ENCODE measurements around the gene RFTN1.

The RFTN1 gene

DNA sequence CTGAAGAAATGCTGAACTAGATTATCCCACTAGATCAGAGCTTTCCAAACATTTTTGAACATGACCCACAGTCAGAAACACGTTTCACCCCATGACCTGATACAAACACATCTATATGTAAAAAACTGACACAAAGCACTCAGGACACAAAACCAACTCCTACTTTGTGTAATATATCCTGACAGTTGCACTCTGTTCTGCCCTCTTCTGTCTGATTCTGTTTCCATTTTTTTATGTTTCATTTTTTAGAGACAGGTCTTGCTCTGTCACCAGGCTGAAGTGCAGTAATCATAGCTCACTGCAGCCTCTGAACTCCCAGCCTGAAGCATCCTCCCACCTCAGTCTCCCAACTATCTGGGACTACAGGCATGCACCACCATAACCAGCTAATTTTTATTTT, 15.8 kb upstream of the RFTN1 start:
- TF ChIP-seq CTCF (IDR thresholded peaks at IDR 0.05; ENCODE audit: low read depth, low read length): peak; percentile 10
- no peak overlapping the region for H3K4me3 ChIP-seq (replicated peaks in 1 of 2; ENCODE audit: low read depth in 2 of 2, low read length in 2 of 2)
- DNase-seq (ENCODE audit: low read depth in 2 of 2): peak in 1 of 2 donors; percentile 36

DNA sequence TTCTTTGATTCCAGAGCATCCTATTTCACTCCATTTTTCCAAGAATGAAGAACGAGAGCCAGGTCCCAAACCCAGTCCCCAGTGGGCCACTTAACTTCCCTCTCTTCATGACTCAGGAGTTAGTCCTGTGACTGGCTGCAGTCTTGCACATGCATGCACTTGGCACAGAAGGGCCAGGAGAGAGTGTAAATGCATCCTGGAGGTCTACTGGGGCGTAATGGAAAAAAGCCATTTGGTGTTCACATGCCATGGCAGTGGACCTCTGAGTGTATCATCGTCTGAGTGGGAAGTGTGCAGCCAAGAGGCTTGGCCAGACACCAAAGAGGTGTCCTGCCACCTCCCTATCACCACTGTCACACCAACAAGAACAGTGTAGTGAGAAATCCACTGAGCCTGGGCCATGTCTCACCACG, 15.1 kb upstream of the RFTN1 start:
- no peak for TF ChIP-seq CTCF (IDR thresholded peaks at IDR 0.05; ENCODE audit: low read depth, low read length)
- H3K4me3 ChIP-seq (replicated peaks in 1 of 2; ENCODE audit: low read depth in 2 of 2, low read length in 2 of 2): no peak overlapping the region
- DNase-seq (ENCODE audit: low read depth in 2 of 2): no peak

DNA sequence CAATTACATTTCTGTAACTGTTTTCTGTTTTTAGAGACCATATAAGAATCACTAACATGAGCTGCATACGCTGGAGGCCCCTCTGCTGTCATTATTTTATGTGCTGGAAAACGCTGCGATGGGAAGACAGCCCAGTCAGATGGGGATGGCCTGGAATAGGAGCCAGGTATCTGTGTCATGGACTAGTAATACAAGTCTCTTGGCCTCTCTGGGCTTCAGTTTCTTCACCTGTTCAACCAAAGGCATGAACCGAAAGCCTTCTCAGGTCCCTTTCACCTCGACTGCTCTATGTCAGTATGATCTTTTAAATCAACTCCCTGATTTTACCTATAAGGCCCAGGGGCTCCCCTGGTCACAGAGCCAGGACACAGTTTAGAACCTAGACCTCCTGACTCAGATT, 14.6 kb upstream of the RFTN1 start:
- no peak for TF ChIP-seq CTCF (IDR thresholded peaks at IDR 0.05; ENCODE audit: low read depth, low read length)
- no peak overlapping the region for H3K4me3 ChIP-seq (replicated peaks in 1 of 2; ENCODE audit: low read depth in 2 of 2, low read length in 2 of 2)
- no peak for DNase-seq (ENCODE audit: low read depth in 2 of 2)

DNA sequence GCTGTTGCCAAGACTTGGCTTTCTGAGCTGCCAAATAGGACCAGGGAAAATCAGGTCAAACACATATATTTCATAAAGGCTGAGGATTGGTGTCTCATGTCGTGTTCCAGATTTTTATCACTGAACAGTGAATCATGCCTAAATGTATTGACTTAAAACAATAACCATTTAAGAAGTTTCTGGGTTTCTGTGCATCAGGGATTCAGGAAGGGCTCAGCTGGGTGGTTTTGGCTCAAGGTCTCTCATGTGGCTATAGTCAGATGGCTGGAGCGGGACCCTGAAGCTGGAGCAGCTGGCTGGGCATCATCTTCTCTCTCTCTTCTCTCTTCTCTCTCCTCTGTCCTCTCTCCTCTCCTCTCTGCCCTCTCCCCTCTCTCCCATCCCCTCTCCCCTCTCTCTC, 10.7 kb upstream of the RFTN1 start:
- H3K4me3 ChIP-seq (replicated peaks in 1 of 2; ENCODE audit: low read depth in 2 of 2, low read length in 2 of 2): no peak overlapping the region
- no peak for TF ChIP-seq CTCF (IDR thresholded peaks at IDR 0.05; ENCODE audit: low read depth, low read length)
- DNase-seq (ENCODE audit: low read depth in 2 of 2): no peak

- no peak for TF ChIP-seq CTCF (IDR thresholded peaks at IDR 0.05; ENCODE audit: low read depth, low read length)
- H3K4me3 ChIP-seq (replicated peaks in 1 of 2; ENCODE audit: low read depth in 2 of 2, low read length in 2 of 2): no peak overlapping the region
- peak in 1 of 2 donors; percentile 53 for DNase-seq (ENCODE audit: low read depth in 2 of 2)
These were observed 10.3 kb upstream of the RFTN1 start for GRCh38 chr3:16523778-16524177.

DNA sequence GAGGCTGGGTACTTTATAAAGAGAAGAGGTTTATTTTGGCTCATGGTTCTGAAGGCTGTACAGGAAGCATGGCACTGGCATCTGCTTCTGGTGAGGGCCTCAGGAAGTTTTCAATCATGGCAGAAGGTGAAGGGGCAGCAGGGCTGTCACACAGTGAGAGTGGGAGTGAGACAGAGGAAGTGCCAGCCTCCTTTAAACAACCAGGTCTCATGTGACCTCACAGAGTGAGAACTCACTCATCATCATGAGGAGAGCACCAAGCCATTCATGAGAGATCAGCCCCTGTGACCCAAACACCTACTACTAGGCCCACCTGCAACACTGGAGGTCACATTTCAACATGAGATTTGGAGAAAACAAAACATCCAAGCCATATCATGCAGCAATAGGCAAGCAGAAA, 9.3 kb upstream of the RFTN1 start:
- no peak for TF ChIP-seq CTCF (IDR thresholded peaks at IDR 0.05; ENCODE audit: low read depth, low read length)
- H3K4me3 ChIP-seq (replicated peaks in 1 of 2; ENCODE audit: low read depth in 2 of 2, low read length in 2 of 2): no peak overlapping the region
- DNase-seq (ENCODE audit: low read depth in 2 of 2): no peak
